Gastrocnemius medialis (tissue), 4 donors: ENCODE measurements around the gene RADIL. TPM values are rescaled to one million over a fixed set of nuclear protein-coding genes. Genes with fewer than 3 reads are reported as not detected.

Source experiments
- ATAC-seq, 2 donors: fragments of 150-250 bp; one replicate each; pipeline ENCODE4 v1.9.1; 2016
- DNase-seq, 2 donors: peaks; one replicate each; pipeline ENCODE4 v3.0.0-alpha.2; 2019
- H3K27ac ChIP-seq, 4 donors: fragments of 200-600 bp; sonication (generic); 1 replicate in 1 of 4; 2 replicates in 3 of 4; pipeline ENCODE4 v1.5.1; 2016 to 2018; ENCODE audit warnings: mild to moderate bottlenecking in 2 of 4, moderate library complexity in 1 of 4
- H3K27me3 ChIP-seq, 3 donors: fragments of 200-600 bp; sonication (generic) in 2 of 3; 1 replicate in 1 of 3; 2 replicates in 2 of 3; pipeline versions ENCODE4 v1.5.1 to v1.6.0; 2016 to 2019; ENCODE audit warnings: mild to moderate bottlenecking in 1 of 3, moderate library complexity in 1 of 3
- H3K36me3 ChIP-seq, 2 donors: fragments of 200-600 bp; sonication (generic) in 1 of 2; one replicate each; pipeline ENCODE4 v1.5.1; 2017 to 2018
- H3K4me1 ChIP-seq, 2 donors: fragments of 200-600 bp; sonication (generic) in 1 of 2; one replicate each; pipeline ENCODE4 v1.5.1; 2016 to 2017; ENCODE audit warnings: mild to moderate bottlenecking in 2 of 2
- H3K4me3 ChIP-seq, 4 donors: fragments of 200-600 bp; sonication (generic) in 3 of 4; 1 replicate in 1 of 4; 2 replicates in 3 of 4; pipeline ENCODE4 v1.5.1; 2016 to 2019; ENCODE audit warnings: mild to moderate bottlenecking in 2 of 4
- H3K9me3 ChIP-seq, 3 donors: fragments of 200-600 bp; sonication (generic) in 2 of 3; 1 replicate in 1 of 3; 2 replicates in 2 of 3; pipeline ENCODE4 v1.5.1; 2016 to 2019
- POLR2A ChIP-seq, 2 donors: fragments of 450-650 bp; IDR thresholded peaks; one replicate each; pipeline ENCODE4 v1.6.1; 2017; ENCODE audit warnings: antibody characterized with exemption in 2 of 2, mild to moderate bottlenecking in 2 of 2, moderate library complexity in 2 of 2
- in situ Hi-C, 4 donors: fragments of 200-750 bp; cut with MboI; loops; one replicate each; pipeline versions ENCODE4 v1.15.0 to v1.8.0; 2017; ENCODE audit warnings: low sequenced_read_pairs in 4 of 4
- intact Hi-C: fragments of 100-400 bp; cut with DNase I; formaldehyde crosslinking; loops from one replicate; pipeline ENCODE4 v1.15.1; 2023; ENCODE audit warnings: low total_unique reads
- total RNA-seq, 4 donors: library from RNA; depleted of rRNA; stranded (reverse); fragments of >200 nt; gene quantifications; one replicate each; pipeline versions ENCODE4 v1.1.0 to v1.2.3, GENCODE V29; 2016
- TF ChIP-seq, protein P1 (sequence below), 5 experiments: fragments of 450-650 bp in 3 of 5; fragments of 200-600 bp in 2 of 5; sonication (generic) in 2 of 5; IDR thresholded peaks in 4 of 5; conservative IDR thresholded peaks in 1 of 5; 1 replicate in 4 of 5; 2 replicates in 1 of 5; pipeline ENCODE4 v1.5.1; 2016 to 2019; ENCODE audit warnings: antibody characterized with exemption in 5 of 5, mild to moderate bottlenecking in 3 of 5, moderate library complexity in 3 of 5

The RADIL gene
- total RNA-seq, 4 donors from 2014 or later = 2.1 to 12.1 (median 5.0) TPM

DNA sequence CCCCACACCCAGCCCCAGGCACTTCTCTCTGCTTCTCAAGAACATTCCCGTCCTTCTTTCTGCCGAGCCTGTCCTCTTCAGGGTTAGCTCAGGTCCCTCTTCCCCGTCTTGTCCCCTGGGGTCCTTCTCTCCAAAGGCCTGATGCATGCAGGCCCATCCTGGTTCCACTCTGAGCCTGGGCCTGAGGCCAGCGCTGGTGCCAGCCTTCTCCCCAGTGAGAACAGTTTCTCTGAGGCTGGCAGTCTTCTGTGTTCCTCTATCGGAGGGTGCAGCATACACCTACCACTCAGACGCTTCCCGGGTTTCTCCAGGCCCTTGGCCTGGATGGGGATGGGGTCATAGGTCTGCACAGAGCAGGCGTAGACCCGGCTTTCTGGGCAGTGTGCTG lies 93.4 kb downstream of the RADIL start:
- H3K36me3 ChIP-seq = peaks cover 0 to 54% of the 10 kb centered on the region in 2 donors
- ATAC-seq = no peak
- in situ Hi-C loops = loop anchor here in 1 of 4 donors (10.0 kb wide), 1 partner anchor 95 kb away; the partner anchor contains the start of gene RADIL

DNA sequence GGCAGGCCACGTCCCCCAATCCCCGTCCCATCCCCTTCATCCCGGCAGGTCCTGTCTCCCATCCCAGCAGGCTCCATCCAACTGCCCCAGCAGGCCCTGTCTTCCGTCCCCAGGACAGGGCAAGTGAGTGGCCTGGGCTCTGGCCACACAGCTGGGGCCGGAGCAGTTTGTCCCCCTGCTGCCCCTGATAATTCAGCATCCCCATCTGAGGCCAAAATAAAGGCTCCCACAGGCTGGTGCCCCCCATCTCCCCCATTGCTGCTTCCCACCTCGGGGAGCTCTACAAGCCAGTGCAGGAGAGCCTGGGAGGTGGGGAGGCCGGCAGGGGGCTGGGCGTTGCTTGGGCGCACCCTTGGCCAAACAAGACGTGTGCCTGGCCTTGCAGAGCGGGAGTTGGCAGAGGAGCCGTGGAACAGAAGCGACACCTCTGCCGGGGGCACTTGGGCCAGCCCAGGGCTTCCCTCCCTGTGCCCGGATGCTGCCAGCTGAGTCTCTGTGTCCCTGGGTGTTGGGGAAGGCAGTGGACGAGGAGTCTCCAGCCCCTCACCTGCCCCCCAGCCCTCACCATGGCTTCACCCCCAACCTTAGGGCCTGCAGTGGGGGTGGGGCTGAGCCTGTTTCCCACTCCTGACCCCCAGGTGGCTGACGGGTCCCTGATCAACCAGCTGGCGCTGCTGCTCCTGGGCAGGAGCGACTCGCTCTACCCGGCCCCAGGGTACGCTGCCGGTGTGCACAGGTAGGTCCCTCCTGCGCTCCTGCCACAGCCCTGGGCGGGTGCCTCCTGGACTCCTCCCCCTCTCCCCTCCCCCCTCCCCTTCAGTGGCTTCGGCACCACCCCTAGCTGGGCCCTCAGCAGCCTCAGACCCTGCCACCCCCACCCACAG lies 94.1 kb downstream of the RADIL start:
- Histone ChIP-seq H3K9me3 (no peaks in the 10 kb centered on the region), H3K27me3 (no peaks in the 10 kb centered on the region), H3K27ac (no peak overlapping the region), H3K4me1 (no peaks in the 10 kb centered on the region), H3K36me3 (peaks cover 0 to 59% of the 10 kb centered on the region in 2 donors), H3K4me3 (no peak overlapping the region)
- in situ Hi-C loops = loop anchor here in 1 of 4 donors (10.0 kb wide), 1 partner anchor 95 kb away; the partner anchor contains the start of gene RADIL
- ATAC-seq (no peak), DNase-seq (no peak)
- no peak for TF ChIP-seq POLR2A (IDR thresholded peaks at IDR 0.05)
- TF ChIP-seq, protein P1, sequence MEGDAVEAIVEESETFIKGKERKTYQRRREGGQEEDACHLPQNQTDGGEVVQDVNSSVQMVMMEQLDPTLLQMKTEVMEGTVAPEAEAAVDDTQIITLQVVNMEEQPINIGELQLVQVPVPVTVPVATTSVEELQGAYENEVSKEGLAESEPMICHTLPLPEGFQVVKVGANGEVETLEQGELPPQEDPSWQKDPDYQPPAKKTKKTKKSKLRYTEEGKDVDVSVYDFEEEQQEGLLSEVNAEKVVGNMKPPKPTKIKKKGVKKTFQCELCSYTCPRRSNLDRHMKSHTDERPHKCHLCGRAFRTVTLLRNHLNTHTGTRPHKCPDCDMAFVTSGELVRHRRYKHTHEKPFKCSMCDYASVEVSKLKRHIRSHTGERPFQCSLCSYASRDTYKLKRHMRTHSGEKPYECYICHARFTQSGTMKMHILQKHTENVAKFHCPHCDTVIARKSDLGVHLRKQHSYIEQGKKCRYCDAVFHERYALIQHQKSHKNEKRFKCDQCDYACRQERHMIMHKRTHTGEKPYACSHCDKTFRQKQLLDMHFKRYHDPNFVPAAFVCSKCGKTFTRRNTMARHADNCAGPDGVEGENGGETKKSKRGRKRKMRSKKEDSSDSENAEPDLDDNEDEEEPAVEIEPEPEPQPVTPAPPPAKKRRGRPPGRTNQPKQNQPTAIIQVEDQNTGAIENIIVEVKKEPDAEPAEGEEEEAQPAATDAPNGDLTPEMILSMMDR (IDR thresholded peaks at IDR 0.05 in 4 of 5, conservative IDR thresholded peaks at IDR 0.05 in 1 of 5) = no peak
- intact Hi-C loops = loop anchor here (10.0 kb wide), 1 partner anchor 295 kb away; no protein-coding TSS in a partner anchor

More for the DNA sequence above, 93.4 kb downstream of the RADIL start:
- intact Hi-C loops = loop anchor here (10.0 kb wide), 1 partner anchor 295 kb away; no protein-coding TSS in a partner anchor
- TF ChIP-seq, protein P1 (IDR thresholded peaks at IDR 0.05 in 4 of 5, conservative IDR thresholded peaks at IDR 0.05 in 1 of 5) = no peak
- no peak for TF ChIP-seq POLR2A (IDR thresholded peaks at IDR 0.05)
- Histone ChIP-seq H3K4me3 (no peak overlapping the region), H3K27me3 (no peaks in the 10 kb centered on the region), H3K4me1 (no peaks in the 10 kb centered on the region), H3K27ac (no peak overlapping the region), H3K9me3 (no peaks in the 10 kb centered on the region)
- no peak for DNase-seq

DNA sequence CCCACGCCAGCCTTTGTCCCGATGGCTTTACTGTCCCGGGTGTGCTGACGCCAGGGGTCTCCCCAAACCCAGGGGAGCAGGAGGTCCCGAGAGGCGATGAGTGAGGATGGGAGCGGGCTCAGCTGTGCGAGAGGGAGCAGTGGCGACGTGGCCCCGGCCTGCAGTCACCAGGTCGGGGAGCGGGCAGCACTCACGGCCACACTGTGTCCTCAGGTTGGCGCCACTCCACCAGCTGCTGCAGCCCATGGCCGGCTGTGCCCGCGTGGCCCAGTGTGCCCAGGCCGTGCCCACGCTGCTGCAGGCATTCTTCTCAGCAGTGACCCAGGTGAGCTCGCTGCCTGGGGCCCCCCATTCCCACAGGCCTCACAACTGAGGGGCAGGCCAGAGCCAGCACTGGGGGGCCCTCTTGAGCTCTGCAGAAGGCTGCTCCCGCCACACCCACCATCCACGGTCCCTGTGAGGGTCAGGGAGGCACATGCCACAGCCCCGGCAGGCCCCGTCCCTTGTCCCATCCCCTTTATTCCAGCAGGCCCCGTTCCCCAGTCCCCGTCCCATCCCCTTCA lies 94.8 kb downstream of the RADIL start:
- peaks cover 0 to 66% of the 10 kb centered on the region in 2 donors for H3K36me3 ChIP-seq
- intact Hi-C loops (no loop called here), in situ Hi-C loops (no loop called here)
- TF ChIP-seq, protein P1 (IDR thresholded peaks at IDR 0.05 in 4 of 5, conservative IDR thresholded peaks at IDR 0.05 in 1 of 5) = no peak
- no peak for TF ChIP-seq POLR2A (IDR thresholded peaks at IDR 0.05)
- H3K27me3 ChIP-seq = no peaks in the 10 kb centered on the region
- H3K4me3 ChIP-seq = no peak overlapping the region
- no peak overlapping the region for H3K27ac ChIP-seq
- DNase-seq (no peak), ATAC-seq (no peak)
- H3K4me1 ChIP-seq = no peaks in the 10 kb centered on the region
- H3K9me3 ChIP-seq = no peaks in the 10 kb centered on the region

DNA sequence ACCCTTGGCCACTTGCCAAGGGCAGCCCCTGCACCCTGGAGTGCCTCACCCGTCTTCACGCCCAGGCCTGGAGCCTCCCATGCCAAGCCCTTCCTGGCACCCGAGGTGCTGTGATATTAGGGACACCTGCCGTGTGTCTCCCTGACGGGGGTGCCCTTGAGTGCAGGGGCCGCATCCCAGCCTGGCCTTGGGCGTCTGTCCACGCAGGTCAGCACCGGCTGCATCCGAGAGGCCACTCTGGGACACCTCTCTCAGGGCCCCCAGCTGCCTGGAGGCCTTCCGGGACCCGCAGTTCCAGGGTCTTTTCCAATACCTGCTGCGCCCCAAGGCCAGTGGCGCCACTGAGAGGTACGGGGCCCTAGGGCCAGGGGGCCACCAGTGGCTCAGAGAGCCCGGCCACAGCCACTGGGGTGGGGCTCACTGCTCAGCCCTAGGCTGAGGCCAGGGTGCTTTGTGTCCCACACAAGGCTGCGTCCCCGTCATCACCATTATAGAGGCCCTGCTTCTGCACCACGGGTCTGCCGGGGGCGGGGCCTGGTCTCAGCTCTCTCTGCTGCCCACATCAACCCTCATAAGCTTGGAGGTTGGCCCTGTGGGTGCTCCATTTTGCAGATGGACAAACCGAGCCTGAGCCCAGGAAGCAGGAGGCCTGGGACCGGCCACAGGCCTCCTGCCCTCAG lies 95.4 kb downstream of the RADIL start:
- DNase-seq = no peak
- in situ Hi-C loops = no loop called here
- Histone ChIP-seq H3K4me3 (no peak overlapping the region), H3K36me3 (peaks cover 0 to 73% of the 10 kb centered on the region in 2 donors), H3K27ac (no peak overlapping the region), H3K4me1 (no peaks in the 10 kb centered on the region), H3K9me3 (no peaks in the 10 kb centered on the region), H3K27me3 (no peaks in the 10 kb centered on the region)
- ATAC-seq = no peak
- TF ChIP-seq POLR2A (IDR thresholded peaks at IDR 0.05) = no peak
- TF ChIP-seq, protein P1 (IDR thresholded peaks at IDR 0.05 in 4 of 5, conservative IDR thresholded peaks at IDR 0.05 in 1 of 5) = no peak
- intact Hi-C loops = no loop called here
